ENCODE results near the gene ETNK2.

GRCh38 chr1:204124639-204125038, 27.2 kb downstream of the ETNK2 start:
- TF ChIP-seq CTCF (IDR thresholded peaks at IDR 0.05) (no peak), POLR2A (IDR thresholded peaks at IDR 0.05) (no peak), POLR2AphosphoS5 (IDR thresholded peaks at IDR 0.05) (no peak)
